ENCODE data around the gene FOLR3.

DNA sequence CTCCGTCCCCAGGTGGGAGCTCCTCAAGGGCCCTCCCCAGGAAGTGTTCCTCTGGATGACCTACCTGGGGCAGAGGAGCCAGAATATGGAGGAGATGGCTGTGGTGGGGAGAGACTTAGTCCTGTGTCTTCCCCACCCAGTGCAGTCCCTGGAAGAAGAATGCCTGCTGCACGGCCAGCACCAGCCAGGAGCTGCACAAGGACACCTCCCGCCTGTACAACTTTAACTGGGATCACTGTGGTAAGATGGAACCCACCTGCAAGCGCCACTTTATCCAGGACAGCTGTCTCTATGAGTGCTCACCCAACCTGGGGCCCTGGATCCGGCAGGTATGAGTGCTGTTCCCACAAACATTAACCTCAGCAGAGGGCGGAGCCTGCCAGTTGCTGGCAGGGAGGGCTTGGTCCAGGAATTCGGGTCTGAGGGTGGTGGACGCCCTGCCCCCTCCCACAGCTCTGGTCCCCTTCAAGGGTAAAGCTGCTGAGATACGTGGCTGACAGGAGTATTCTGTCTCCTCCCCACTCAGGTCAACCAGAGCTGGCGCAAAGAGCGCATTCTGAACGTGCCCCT, 3.4 kb downstream of the FOLR3 start:
- TF ChIP-seq, protein P1, sequence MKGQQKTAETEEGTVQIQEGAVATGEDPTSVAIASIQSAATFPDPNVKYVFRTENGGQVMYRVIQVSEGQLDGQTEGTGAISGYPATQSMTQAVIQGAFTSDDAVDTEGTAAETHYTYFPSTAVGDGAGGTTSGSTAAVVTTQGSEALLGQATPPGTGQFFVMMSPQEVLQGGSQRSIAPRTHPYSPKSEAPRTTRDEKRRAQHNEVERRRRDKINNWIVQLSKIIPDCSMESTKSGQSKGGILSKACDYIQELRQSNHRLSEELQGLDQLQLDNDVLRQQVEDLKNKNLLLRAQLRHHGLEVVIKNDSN (IDR thresholded peaks at IDR 0.05) = no peak
- TF ChIP-seq, protein P2, sequence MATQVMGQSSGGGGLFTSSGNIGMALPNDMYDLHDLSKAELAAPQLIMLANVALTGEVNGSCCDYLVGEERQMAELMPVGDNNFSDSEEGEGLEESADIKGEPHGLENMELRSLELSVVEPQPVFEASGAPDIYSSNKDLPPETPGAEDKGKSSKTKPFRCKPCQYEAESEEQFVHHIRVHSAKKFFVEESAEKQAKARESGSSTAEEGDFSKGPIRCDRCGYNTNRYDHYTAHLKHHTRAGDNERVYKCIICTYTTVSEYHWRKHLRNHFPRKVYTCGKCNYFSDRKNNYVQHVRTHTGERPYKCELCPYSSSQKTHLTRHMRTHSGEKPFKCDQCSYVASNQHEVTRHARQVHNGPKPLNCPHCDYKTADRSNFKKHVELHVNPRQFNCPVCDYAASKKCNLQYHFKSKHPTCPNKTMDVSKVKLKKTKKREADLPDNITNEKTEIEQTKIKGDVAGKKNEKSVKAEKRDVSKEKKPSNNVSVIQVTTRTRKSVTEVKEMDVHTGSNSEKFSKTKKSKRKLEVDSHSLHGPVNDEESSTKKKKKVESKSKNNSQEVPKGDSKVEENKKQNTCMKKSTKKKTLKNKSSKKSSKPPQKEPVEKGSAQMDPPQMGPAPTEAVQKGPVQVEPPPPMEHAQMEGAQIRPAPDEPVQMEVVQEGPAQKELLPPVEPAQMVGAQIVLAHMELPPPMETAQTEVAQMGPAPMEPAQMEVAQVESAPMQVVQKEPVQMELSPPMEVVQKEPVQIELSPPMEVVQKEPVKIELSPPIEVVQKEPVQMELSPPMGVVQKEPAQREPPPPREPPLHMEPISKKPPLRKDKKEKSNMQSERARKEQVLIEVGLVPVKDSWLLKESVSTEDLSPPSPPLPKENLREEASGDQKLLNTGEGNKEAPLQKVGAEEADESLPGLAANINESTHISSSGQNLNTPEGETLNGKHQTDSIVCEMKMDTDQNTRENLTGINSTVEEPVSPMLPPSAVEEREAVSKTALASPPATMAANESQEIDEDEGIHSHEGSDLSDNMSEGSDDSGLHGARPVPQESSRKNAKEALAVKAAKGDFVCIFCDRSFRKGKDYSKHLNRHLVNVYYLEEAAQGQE (IDR thresholded peaks at IDR 0.05; ENCODE audit: low read depth) = no peak
- TF ChIP-seq YY1 (IDR thresholded peaks at IDR 0.05; ENCODE audit: low read depth) (no peak), EP300 (IDR thresholded peaks at IDR 0.05; ENCODE audit: borderline replicate concordance) (no peak), NFIC (IDR thresholded peaks at IDR 0.05) (no peak), TAF1 (IDR thresholded peaks at IDR 0.05; ENCODE audit: low read depth) (no peak), TEAD4 (IDR thresholded peaks at IDR 0.05) (no peak)

All from Ishikawa (cell line).